Fibroblast of the conjunctiva (primary cell): Measurements from ENCODE around the gene SLC25A24.
"Not testable (repeated sequence)": the region's sequence is repeated elsewhere in the genome, so short reads cannot be mapped to it uniquely, and the experiment has no call there.

Experiments used
- DNase-seq: peaks from one replicate; pipeline ENCODE4 v3.0.0-alpha.2; 2010; ENCODE audit warnings: low read depth

SLC25A24 gene

DNA sequence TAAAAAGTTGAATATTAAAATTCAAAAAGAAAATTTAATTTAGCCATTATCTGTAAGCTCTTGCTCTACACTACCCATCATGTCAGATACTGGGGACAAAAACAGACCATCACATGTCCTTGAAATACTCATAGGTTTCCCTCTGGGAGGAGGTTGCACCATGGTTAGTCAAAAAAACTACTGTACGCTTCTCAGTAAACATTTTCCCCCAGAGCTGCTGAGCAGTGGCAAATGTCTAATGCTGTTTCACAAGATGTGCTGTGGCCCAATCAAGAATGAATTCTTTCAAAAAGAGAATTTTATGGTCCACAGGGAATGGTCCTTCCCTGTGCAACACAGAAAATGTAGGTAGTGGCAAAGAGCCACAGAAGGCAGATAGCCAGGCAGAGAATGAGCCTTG is 6.1 kb downstream of the SLC25A24 start:
- DNase-seq: no peak

DNA sequence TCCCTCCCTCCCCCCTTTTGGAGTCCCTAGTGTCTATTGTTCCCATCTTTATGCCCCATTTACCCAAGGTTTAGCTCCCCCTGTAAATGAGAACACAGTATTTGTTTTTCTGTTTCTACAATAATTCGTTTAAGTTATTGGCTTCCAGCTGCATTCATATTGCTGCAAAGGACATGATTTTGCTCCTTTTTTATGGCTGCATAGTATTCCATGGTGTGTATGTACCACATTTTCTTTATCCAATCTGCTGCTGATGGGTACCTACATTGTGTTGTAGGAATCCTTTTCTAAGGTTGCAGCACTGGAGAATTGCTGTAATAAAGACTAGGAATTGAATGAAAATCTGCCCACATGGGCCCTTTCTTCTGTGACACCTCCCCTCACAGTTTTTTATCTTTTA is 6.8 kb downstream of the SLC25A24 start:
- no peak for DNase-seq

DNA sequence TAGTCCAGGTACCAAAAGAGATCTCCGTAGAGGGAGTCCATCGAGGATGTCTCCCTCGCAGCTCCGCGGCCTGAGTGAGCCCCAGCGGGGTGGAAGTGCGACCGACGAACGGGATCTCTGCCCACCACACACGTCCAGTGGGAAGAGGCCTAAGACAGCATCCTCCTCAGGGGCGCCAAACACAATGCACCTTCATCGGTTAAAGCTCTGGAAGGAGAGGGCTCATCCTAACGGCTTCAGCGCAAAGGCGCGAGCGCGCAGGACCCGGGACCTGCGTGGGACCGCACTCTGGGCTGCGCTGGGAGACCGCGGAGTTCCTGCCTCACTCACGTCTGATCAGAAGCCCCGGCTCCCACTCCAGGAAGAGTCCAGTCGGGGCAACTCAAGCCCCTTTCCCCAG is 7.6 kb downstream of the SLC25A24 start:
- DNase-seq: no peak

DNA sequence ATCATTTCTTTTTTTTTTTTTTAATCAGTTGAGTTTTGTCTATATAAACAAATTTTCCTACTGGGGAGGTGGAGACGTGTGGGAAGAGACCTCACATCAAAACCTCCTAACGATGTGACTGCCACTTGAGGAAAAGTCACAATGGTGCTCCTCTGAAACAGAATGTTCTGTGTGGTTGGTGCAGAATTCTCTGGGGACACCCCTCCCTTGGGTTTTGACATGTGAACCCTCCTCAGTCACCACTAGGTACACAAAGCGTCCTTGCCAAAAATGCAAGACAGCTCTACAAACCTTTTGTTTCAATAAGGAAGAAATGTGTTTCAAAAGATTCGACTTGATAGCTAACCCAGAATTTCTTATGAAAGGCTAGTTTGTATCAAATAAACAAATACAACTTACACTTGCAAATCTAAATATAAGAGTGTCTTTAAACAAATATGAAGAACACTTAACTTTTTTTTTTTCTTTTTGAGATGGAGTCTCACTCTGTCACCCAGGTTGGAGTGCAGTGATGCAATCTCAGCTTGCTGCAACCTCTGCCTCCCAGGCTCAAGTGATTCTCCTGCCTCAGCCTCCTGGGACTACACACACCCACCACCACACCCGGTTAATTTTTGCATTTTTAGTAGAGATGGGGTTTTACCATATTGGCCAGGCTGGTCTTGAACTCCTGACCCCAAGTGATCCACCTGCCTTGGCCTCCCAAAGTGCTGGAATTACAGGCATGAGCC is 9.3 kb downstream of the SLC25A24 start:
- no peak for DNase-seq

DNA sequence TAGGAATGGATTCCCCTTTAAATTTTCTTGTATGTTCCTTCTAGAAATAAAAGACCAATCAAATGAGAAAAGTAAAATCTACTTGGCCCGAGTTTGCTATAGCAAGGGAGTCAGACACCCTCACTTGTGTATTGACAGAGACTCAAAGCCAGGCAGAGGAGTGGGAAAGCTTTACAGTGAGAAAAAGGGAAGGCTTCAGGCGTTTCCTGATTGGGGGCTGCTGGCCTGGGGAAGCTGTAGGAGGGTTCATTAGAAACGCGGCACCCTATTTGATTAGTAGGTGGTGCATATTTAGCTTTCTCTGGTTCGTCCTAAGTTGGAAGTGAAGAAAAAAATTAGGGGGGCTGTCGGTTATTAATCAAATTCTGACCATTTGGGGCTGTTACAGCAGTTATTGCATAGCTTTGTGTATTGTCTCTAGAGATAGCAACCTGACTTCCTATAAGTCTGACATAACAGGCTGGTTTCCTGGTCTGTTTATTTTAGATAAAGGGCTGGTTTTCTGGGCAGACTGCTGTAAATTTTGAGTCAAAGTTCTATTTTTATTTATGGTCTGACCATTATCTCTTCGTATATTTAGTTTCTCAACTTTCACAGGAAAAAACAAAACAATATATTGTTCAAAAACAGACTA is 10.0 kb downstream of the SLC25A24 start:
- no peak for DNase-seq

DNA sequence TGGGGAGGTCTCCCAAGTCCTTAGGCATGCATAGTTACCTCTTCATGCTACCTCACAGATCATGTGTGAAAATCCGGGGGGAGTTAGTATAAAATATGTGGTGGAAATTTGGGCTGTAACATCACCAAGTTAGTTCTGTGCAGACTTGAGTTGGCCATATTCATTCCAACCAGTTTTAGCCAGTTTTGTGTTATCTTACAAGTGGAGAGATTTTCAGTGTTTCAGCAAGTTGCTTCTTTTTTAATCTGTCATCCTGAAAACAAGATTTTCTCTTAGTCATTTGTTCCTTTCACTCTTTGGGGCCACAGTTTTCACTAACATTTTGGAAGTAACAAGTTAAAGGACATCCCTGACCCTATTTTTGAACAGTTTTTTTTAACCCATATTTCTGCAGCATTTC is 11.3 kb downstream of the SLC25A24 start:
- no peak for DNase-seq

DNA sequence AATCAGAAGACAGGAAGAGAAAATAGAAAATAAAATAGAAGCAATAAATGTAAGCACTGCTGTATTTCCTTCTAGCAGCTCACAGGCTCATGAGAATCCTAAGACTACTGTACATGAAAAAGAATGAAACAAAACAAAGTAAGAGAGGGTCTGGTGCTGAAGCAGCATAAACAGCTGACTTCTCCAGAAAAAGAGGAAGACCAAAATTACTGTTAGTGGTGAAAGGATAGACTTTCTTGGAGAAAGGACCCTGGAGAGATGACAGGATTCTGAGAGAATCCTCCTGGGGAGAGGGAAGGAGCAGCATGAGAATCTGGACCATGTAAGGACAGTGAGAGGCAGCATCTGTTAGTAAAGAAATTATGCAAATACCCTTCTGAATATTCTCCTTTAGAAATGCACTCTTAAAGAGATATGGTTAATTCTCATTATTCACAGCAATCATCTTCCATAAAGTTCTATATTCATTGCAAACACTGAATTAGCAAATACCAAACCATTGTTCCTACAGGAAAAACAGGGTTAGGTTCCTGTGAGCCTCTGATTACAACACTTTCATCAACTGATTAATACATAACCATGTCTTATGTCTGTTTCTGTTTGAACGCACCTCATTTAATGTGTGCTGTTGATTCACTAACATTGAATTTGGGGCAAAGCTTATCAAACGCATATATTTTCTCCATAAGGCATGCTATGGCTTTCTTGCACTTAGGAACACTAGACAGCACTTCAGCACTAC is 17.0 kb downstream of the SLC25A24 start:
- no peak for DNase-seq

DNA sequence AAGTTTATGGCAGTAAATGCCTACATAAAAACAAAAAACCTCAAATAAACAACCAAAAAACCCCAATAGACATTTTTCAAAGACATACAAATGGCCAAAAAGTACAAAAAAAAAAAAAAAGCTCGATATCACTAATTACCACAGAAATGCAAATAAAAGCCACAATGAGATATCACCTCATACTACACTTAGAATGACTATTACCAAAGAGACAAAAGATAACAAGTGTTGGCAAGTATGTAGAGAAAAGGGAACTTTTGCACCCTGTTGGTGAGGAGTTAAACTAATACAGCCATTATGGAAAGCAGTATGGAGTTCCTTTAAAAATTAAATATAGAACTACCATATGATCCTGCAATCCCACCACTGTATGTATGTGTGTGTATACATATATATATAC is 21.1 kb downstream of the SLC25A24 start:
- no peak for DNase-seq

DNA sequence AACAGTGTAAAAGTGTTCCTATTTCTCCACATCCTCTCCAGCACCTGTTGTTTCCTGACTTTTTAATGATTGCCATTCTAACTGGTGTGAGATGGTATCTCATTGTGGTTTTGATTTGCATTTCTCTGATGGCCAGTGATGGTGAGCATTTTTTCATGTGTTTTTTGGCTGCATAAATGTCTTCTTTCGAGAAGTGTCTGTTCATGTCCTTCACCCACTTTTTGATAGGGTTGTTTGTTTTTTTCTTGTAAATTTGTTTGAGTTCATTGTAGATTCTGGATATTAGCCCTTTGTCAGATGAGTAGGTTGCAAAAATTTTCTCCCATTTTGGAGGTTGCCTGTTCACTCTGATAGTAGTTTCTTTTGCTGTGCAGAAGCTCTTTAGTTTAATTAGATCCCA is 37.7 kb downstream of the SLC25A24 start:
- not testable (repeated sequence) for DNase-seq

DNA sequence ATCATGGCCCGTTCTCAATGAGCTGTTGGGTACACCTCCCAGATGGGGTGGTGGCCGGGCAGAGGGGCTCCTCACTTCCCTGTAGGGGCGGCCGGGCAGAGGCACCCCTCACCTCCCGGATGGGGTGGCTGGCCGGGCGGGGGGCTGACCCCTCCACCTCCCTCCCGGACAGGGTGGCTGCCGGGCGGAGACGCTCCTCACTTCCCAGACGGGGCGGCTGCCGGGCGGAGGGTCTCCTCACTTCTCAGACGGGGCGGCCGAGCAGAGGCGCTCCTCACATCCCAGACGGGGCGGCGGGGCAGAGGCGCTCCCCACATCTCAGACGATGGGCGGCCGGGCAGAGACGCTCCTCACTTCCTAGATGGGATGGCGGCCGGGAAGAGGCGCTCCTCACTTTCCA is 40.2 kb downstream of the SLC25A24 start:
- not testable (repeated sequence) for DNase-seq

DNA sequence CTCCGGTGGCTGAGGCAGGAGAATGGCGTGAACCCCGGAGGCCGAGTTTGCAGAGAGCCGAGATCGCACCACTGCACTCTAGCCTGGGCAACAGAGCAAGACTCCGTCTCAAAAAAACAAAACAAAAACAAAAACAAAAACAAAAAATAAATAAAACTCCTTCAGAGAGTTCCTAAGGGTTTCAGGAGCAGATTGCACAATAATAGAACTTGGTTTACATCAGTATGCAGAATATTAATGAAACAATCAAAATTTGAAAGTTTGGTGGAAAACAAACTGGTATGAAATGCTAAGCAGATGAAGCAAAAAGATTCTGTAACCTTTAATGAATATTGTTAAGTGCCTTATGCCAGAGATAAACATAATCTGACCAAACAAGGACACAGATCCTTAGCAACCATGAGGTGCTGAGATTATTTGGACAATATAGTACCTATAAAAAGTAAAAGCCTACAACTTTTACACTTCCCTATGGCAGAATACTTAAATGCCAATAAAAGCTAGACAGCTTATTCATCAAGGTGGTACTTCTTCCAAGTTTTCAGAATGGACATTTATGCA is 41.2 kb downstream of the SLC25A24 start:
- DNase-seq: no peak

DNA sequence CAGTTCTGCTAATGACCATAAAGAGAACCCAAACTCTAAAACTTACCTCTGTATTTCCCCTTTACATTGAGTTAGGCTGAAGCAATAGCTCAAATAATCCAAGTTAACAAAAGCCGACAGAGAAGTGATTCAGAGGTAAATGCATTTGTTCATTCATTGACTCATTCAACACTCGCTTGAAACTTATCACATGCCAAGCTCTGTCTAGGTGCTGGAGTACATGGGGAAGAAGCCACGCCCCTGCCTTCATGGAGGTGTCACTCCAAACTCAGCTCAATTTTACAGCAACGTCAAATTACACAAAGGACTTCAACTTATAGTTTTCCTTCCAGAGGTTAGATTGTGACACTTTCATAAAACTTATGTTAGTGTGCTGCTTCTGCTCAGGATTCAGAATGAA is 45.8 kb downstream of the SLC25A24 start:
- no peak for DNase-seq

DNA sequence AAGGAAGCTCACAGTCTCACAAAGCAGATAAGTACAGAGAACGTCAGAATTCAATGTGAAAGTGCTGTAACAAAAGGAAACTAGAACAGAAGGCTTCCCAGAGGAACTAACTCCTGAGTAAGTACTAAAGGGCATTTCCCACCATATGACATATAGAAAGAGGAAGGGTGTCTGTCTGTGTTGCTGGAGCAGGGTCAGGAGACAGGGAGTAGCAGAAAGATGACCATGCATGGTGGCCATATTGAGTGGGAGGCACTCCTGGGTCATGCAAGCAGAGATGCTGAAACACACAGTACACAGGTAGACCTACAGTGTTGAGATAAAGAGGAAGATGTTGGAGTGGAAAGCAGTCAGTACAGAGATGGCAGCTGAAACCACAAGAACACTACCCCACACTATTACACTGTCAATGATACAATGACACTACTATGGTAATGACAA is 47.3 kb downstream of the SLC25A24 start:
- no peak for DNase-seq

DNA sequence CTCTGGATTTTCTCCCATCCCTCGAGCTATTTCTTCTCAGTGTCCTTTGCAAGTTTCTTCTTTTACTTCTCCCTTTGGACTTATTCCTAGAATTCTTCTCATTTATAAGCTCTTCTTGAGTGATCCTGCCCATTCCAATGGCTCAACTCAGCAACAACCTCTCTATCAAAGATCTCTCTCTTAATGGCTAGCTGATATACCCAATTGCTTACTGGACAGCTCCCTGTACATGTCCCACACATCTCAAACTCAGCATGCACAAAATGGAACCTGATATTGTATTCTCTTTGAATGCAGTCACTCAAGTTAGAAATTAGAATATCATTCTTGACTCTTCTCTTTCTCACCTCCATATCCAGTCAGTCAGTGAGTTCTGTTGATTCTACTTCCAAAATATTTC is 48.6 kb downstream of the SLC25A24 start:
- DNase-seq: no peak

DNA sequence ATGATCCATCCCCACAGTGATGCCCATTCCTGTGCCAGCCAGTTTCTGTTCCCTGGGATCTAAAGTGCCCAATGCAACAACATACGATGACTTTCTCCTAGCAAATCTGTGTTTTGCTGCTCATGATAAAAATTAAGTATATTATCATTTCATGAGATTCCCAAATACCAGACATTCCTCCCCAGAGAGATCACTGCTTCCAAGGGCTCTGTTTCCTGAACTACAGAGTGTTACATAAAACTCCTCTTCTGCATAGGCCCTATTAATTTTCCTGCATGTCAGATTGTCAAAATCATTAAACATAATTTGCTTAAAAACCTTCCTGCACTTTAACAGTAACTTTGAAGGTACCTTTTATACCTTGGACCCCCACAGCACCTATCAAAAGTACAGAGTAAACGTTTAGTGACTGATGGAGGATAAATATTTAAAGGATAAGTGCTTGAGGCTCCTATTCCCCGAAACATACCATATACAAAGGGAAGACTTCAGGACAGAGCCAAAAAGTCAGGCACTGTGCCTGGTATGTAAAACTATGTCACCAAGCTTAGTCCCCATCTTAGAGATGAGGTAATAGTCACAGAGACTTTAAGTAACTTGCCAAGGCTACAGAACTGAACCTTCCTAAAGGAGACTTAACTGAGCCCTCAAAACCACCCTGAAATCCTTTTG is 50.2 kb downstream of the SLC25A24 start:
- DNase-seq: no peak

DNA sequence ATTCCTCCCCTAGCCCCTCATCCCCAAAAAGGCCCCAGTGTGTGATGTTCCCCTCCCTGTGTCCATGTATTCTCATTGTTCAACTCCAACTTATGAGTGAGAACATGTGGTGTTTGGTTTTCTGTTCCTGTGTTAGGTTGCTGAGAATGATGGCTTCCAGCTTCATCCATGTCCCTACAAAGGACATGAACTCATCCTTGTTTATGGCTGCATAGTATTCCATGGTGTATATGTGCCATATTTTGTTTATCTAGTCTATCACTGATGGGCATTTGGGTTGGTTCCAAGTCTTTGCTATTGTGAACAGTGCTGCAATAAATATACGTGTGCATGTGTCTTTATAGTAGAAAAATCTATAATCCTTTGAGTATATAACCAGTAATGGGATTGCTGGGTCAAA is 55.6 kb downstream of the SLC25A24 start:
- not testable (repeated sequence) for DNase-seq

DNA sequence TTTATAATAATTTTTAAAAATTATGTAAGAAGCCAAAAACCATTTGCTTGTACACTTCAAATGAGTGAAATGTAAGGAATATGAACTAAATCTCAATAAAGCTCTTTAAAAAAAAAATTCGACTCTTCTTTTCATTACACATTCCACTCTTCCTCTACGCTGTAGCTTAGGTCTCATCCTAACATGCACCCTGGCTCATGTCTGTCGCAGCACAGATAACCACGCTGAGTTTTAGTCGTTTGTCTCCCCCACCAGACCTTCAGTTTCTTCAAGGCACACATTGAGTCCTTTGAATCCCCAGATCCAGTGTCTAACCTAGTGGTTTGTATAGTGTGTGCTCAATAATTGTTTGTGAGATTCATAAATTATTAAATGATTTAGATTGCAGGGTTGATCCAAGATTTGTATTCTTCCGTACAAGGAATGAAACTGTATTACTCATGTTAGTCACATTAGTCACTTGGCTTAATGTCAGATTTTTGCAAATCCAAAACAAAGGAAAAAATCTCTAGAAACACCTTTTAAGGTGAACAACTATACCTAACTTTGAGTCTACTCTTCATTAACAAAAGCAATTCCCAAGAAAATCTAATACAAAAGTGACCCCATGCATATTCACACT is 57.3 kb downstream of the SLC25A24 start:
- DNase-seq: no peak

DNA sequence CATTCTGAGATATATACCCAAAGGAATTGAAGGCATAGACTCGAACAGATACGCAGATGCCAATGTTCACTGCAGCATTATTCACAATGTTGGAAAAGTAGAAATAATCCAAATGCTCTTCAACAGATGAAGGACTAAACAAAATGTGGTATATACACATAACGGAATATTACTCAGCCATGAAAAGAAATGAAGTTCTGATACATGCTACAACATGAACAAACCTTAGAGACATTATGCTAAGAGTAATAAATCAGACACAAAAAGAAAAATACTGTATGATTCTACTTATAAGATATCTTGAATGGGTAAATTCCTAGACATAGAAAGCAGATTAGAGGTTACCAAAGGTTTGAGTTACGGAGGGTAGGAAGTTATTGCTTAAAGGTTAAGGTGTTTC is 57.9 kb downstream of the SLC25A24 start:
- no peak for DNase-seq

DNA sequence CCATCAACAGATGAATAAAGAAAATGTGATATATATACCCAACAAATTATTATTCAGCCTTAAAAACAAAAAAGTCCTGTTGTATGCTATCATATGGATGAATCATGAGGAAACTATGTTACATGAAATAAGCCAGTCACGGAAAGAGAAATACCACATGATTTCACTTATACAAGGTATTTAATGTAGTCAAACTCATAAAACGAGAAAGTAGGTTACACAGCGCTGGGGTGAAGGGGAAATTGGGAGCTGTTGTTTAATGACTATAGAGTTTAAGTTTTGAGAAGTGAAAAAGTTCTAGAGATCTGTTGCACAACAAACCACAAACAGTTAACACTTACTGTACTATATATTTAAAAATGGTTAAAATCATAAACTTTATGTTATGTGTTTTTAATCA is 58.5 kb downstream of the SLC25A24 start:
- DNase-seq: peak; percentile 8

DNA sequence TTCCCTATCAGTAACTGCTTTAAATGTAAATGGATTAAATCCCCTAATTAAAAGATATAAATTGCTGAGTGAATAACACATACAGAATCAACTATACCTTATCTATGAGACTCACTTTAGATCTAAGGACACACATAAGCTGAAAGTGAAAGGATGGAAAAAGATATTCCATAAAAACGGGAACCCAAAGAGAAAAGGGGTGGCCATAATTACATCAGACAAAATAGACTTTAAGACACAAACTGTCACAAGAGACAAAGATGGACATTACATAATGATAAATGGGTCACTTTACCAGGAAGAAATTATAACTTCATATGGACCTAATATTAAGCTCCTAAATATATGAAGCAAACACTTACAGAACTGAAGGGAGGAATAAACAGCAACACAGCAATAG is 59.2 kb downstream of the SLC25A24 start:
- no peak for DNase-seq

DNA sequence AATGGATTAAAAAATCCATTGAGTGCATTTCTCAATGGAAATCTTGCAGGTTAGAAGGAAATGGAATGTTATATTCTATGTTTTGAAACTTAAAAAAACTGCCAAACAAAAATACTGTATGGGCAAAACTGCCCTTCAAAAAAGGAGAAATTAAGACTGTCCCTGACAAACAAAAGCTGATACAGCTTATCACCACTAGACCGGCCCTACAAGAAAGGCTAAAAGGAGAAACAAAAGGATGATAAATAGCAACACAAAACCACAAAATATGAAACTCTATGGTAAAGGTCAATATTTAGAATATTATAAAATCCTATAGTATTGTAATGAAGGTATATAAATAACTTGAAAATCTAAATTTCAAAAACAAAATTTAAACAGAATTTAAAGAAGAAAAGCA is 60.0 kb downstream of the SLC25A24 start:
- no peak for DNase-seq

DNA sequence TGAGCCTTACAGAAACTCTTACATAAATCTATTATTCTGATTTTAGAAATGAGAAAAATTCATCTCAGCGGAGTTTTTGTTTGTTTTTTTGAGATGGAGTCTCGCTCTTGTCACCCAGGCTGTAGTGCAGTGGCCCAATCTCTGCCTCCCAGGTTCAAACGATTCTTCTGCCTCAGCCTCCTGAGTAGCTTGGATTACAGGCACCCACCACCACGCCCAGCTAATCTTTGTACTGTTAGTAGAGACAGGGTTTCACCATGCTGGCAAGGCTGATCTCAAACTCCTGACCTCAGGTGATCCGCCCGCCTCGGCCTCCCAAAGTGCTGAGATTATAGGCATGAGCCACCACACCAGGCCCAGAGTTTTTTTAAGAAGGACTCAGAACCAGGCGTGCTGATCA is 60.6 kb downstream of the SLC25A24 start:
- DNase-seq: not testable (repeated sequence)
